GM08714 (cell line): Measurements from ENCODE around the gene DUS1L.

ENCODE experiments used
- H3K4me3 ChIP-seq: fragments of 200-500 bp; sonication (Bioruptor generic); 2 replicates; pipeline ENCODE4 v1.5.1; 2014; ENCODE audit warnings: mild to moderate bottlenecking, low read length, inconsistent platforms
- ZNF274 ChIP-seq: IDR thresholded peaks from 2 replicates; pipeline ENCODE4 v1.6.1; 2012; ENCODE audit warnings: mild to moderate bottlenecking, low read depth, low read length

Gene DUS1L

DNA sequence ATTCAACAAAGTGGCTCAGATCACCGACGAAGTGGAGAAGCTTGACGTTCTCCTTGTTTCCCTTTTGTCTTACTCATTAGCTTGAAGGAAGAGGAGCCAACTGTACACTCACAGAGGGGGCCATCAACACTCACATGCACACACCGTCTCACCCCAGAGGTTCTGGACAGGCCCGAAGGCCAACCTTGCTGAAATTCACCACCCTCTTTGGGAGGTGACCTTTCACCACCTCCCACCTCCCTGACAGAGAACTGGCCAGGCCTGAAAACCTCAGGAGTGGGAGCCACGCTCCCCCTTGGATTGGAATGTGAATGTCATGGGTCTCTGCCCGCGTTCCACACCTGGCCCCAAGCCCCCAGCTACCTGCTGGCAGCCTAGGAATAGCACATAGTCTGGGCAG is 30.1 kb downstream of the DUS1L start:
- no peak for TF ChIP-seq ZNF274
- no peak overlapping the region for H3K4me3 ChIP-seq

DNA sequence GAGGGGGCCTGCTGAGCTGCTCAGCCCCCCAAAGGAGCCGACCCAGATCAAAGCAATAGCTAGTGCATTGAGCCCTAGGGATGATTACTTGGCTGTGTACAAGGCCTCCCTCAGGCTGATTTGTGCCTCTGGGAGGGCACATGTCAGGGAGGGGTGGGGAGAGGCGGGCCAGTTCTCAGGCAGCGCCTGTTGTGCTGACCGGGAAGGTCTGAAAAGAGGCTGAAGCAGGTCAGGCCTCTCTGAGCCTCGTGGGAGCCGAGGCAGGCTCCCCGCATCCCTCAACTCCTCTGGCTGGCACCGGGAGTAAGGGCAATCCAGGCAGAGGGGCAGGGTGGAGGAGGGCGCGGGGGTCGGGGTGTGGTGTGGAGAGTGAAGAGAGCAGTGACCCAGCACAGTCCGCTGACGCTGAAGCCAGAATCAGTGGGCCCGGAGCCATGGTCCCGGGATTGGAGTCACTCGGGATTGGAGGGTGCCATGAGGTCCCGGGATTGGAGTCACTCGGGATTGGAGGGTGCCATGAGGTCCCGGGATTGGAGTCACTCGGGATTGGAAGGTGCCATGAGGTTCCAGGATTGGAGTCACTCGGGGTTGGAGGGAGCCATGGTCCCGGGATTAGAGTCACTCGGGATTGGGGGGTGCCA is 31.1 kb downstream of the DUS1L start:
- H3K4me3 ChIP-seq: no peak overlapping the region
- no peak for TF ChIP-seq ZNF274

DNA sequence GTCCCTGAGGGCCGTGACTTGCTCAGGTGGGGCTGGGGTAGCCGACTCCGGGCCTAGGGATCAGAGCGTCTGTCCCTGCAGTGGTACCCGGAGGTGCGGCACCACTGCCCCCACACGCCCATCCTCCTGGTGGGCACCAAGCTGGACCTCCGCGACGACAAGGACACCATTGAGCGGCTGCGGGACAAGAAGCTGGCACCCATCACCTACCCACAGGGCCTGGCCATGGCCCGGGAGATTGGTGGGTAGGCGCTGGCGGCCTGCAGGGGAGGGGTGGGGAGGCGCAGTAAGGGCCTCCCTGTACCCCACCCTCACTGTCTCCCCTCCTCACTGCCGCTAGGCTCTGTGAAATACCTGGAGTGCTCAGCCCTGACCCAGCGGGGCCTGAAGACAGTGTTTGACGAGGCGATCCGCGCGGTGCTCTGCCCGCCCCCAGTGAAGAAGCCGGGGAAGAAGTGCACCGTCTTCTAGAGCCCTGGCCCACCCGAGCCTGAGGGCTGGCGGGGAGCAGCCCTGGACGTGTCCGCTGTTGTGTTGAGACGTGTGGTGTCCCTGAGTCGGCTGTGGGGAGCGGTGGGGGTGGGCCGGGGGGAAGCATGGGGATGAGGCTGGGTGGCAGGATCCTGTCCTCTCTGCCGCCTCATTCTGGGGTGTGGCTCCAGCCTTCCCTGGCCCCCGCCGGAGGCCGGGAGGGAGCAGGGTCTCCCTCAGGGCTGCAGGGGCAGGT is 32.1 kb downstream of the DUS1L start:
- H3K4me3 ChIP-seq: no peak overlapping the region
- TF ChIP-seq ZNF274: no peak

DNA sequence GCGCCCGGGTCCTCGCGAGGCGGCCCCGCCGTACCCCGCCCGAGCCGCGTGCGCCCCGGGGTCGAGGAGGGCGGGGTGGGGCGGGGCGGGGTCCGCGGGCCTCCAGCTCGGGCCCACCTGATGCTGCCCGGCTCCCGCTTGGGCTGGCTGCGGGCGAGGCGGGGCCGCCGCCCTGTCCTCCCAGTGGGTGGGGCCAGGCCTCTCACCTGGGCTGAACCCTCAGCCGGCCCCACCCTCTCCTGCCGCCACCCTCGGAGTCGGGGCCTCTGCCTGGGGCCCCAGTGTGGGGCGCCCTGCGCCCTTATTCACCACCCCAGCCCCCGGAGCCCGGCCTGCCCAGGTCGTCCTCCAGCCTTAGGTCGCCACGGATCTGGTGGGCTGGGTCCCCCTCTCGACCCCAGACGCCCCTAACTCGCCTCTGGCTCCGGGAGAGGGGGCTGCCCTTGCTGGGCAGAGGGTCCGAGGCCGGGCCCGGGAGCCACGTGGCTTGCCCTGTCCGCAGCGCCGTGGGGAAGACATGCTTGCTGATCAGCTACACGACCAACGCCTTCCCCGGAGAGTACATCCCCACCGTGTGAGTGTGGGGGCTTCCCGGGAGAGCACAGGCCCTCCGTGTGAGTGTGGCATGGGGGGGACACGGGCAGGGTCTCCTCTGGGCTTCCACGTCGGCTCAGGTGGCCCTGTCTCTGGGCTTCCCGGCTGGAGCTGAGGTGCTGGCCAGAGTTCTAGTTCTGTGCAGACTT is 33.5 kb downstream of the DUS1L start:
- H3K4me3 ChIP-seq: no peak overlapping the region
- no peak for TF ChIP-seq ZNF274

DNA sequence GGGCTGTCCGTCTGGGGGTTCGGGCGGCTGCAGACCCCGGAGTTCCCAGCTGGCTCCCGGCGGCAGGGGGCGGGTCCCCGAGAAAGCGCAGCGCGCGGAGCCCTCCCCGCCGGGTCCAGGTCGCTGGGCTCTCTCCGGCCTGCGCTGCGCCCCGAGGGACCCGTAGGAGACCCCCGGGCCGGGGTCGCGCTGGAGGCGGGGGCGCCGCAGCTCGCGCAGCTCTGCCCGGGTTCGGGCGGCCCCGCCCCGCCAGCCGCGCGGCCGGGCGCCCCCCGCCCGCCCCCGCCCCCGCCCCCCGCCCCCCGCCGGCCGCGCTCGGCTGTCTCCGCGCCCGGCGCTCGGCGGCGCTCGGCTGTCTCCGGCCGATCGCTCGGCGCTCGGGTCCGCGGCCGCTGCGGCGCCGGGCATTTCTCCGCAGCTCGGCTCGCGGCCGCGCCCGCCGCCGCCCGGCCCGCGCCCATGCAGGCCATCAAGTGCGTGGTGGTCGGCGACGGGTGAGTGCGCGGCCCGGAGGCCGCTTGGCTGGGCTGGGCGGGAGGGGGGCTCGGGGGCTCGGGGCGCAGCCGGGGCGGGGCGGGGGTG is 34.2 kb downstream of the DUS1L start, which contains the start of gene RAC3:
TSS of gene RAC3 (plus strand) at position 376 of the 582 bp plus-strand sequence. CDS start at position 460, 84 bp downstream.
- no peak for TF ChIP-seq ZNF274
- H3K4me3 ChIP-seq: peak within 1 kb of the TSS; percentile 46; the same call in 1 of the 2 replicates

DNA sequence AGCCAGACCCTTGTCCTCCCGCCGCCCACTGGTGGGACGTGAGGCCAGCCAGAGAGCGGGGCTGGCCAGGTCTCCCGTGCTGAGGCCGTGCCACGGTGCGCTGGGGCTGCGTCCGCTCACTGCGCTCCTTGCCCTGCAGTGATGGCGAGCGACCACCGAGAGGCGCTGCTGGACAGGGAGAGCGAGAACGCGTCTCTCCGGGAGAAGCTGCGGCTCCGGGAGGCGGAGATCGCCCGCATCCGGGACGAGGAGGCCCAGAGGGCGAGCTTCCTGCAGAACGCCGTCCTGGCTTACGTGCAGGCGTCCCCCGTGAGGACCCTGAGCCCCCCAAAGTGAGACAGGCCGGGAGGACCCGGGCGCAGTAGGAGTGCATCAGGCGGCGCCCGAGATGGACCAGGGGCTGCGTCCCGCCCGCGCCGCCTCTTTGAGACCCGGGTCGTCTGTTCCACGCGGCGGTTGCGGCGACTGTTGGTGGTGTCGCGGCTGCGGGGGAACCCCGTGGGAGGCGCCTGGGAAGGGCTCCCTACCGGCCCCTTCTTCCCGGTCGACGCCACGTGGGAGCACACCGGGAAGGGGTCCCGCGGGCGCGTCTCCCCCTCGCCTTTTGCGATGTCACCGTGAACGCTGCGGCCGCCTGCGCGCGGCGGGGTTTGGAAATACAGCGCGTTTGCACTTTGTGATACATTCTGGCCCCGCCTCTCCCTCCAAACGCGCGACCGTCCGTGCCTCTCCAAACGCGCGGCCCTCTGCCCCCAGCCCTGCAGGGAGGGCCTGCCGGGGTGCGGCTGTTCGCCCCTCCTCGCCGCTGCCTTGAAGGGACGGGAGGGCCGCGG is 34.9 kb downstream of the DUS1L start:
- H3K4me3 ChIP-seq: peak overlapping the region; percentile 46; the same call in 1 of the 2 replicates
- no peak for TF ChIP-seq ZNF274

DNA sequence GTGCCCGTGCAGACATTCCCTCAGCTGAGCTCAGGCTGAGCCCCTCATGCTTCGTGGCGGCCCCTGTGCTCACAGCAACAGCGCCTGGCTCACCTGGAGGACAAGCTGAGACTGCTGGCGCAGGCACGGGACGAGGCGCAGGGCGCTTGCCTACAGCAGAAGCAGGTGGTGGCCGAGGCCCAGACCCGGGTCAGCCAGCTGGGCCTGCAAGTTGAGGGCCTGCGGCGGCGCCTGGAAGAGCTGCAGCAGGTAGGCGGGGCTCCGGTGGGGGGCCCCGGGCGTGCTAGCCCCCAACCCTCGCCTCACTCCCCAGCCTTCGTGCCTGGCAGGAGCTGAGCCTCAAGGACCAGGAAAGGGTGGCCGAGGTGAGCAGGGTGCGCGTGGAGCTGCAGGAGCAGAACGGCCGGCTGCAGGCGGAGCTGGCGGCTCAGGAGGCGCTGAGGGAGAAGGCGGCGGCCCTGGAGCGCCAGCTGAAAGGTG is 35.6 kb downstream of the DUS1L start:
- TF ChIP-seq ZNF274: no peak
- no peak overlapping the region for H3K4me3 ChIP-seq

DNA sequence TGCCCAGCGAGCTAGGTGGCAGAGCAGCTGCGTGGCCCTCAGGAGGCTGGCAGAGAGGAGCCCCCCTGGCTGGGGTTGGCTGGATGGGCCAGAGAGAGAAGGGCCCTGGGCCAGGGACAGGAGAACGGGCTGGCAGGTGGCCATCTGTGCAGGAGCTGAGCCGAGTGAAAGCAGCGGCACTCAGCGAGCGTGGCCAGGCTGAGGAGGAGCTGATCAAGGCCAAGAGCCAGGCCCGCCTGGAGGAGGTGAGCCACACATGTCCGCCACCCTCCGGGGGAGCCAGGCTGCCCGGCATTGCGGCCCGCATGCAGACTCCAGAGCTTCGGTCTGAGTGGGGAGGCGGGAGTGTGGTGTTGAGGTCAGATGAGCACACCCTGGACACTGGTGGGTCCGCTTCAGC is 36.2 kb downstream of the DUS1L start:
- H3K4me3 ChIP-seq: no peak overlapping the region
- no peak for TF ChIP-seq ZNF274

DNA sequence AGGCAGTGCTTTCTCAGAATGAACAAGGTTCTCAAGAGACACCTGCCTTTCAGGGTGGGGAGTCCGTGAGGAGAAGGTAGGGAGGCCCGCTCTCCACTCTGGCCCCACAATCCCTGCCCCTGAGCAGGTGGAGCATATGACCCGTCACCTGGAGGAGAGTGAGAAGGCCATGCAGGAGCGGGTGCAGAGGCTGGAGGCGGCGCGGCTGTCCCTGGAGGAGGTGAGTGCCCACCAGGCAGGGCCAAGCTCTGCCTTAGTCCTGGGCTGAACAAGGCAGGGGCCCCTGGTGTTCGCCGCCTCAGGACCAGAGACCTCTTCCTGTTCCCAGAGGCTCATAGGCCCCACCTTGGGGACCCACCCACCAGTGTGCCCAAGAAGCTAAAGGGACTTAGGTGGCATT is 36.6 kb downstream of the DUS1L start:
- TF ChIP-seq ZNF274: no peak
- H3K4me3 ChIP-seq: no peak overlapping the region

DNA sequence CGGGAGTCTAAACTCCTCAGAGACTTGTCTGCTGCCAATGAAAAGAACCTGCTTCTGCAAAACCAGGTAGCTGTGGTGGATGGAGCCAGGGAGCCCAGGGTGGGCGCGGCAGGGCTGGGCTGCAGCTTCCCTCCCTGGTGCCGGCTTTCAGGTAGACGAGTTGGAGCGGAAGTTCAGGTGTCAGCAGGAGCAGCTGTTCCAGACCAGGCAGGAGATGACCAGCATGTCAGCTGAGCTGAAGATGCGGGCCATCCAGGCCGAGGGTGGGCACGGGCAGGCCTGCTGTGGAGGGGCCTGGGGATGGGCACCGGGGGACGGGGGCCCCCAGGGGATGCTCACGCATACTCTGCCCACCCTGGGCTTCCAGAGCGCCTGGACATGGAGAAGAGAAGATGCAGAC is 37.4 kb downstream of the DUS1L start:
- no peak for TF ChIP-seq ZNF274
- H3K4me3 ChIP-seq: no peak overlapping the region

DNA sequence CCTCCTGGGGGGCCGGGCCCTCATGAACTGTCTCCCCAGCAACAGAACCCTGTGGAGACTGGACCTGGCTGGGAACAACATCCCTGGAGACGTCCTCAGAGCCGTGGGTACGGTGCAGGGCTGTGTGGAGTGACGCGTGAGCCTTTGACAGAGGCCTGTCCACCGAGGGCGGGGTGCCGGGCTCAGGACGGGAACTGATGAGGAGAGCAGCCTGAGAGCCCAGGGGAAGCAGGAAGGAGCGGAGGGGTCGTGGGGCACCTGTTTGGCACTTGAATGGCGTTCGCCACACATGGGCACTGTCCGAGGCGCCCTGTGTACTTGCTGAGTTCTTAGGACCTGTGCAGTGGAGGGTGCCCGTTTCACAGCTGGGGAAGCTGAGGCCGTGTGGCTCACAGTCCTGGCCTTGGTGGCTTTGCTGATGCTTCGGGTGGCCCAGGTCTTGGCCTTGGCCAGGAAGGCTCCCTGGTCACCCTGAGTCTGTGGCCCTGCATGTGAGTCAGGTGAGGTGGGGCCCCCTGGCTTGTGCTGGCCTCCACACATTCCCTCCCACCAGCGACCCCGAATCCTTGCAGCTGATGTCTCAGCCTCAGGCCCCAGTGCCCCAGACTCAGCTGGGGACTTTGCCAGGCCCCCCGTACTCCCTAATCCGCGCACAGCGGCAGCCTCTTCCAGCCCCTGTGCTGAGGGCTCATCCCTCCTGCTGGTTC is 40.0 kb downstream of the DUS1L start:
- H3K4me3 ChIP-seq: no peak overlapping the region
- TF ChIP-seq ZNF274: no peak

DNA sequence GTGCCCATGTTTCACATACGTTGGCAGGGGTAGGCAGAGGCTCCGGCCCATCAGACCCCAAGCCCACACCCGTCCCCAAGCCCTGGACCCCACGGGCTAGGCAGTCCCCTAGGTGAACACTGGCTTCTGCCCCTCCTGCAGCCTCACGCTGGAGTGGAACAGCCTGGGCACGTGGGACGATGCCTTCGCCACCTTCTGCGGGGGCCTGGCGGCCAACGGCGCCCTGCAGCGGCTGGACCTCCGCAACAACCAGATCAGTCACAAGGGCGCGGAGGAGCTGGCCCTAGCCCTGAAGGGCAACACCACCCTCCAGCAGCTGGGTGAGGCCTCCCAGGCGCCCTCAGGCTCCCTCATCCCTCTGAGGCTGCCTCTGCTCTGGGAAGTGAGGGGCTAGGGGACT is 40.7 kb downstream of the DUS1L start:
- TF ChIP-seq ZNF274: no peak
- H3K4me3 ChIP-seq: no peak overlapping the region
